Adrenal gland (tissue), 12 donors: ENCODE results near the gene GATAD2B. TPM values are rescaled to one million over a fixed set of nuclear protein-coding genes. Genes with fewer than 3 reads are reported as not detected.

Experiments
- DNase-seq, 7 donors: peaks; one replicate each; pipeline ENCODE4 v3.0.0-alpha.2; 2019 to 2020
- H3K27ac ChIP-seq, 5 donors: fragments of 200-600 bp; sonication (generic) in 4 of 5; 1 replicate in 3 of 5; 2 replicates in 2 of 5; pipeline versions ENCODE4 v1.5.1 to v1.8.0; 2016 to 2020; ENCODE audit warnings: mild to moderate bottlenecking in 1 of 5
- H3K27me3 ChIP-seq: fragments of 200-600 bp; 2 replicates; pipeline ENCODE4 v1.8.0; 2021
- H3K36me3 ChIP-seq, 2 donors: fragments of 200-600 bp; replicated peaks in 1 of 2; 1 replicate in 1 of 2; 2 replicates in 1 of 2; pipeline versions ENCODE4 v1.5.1 to v1.8.0; 2018 to 2022
- H3K4me1 ChIP-seq, 2 donors: fragments of 200-600 bp; replicated peaks in 1 of 2; 1 replicate in 1 of 2; 2 replicates in 1 of 2; pipeline versions ENCODE4 v1.5.1 to v1.8.0; 2018 to 2021
- H3K4me3 ChIP-seq, 4 donors: fragments of 200-600 bp; sonication (generic) in 3 of 4; one replicate each; pipeline ENCODE4 v1.5.1; 2016 to 2018
- H3K9me3 ChIP-seq, 3 donors: fragments of 200-600 bp; sonication (generic) in 1 of 3; replicated peaks in 1 of 3; 1 replicate in 2 of 3; 2 replicates in 1 of 3; pipeline versions ENCODE4 v1.5.1 to v1.8.0; 2016 to 2021
- CTCF ChIP-seq, 6 experiments: fragments of 450-650 bp in 4 of 6; fragments of 200-600 bp in 2 of 6; sonication (generic) in 1 of 6; IDR thresholded peaks; 1 replicate in 5 of 6; 2 replicates in 1 of 6; pipeline versions ENCODE4 v1.5.1 to v1.8.0; 2016 to 2021; ENCODE audit warnings: antibody characterized with exemption in 6 of 6, mild to moderate bottlenecking in 2 of 6, moderate library complexity in 1 of 6
- POLR2A ChIP-seq, 2 donors: fragments of 450-650 bp; IDR thresholded peaks; one replicate each; pipeline ENCODE4 v1.6.1; 2017; ENCODE audit warnings: antibody characterized with exemption in 2 of 2, mild to moderate bottlenecking in 2 of 2, moderate library complexity in 1 of 2
- WGBS, 4 donors: extraction: QIAGEN DNeasy Blood & Tissue Kit in 2 of 4; methylation state at CpG; one replicate each; pipeline versions ENCODE4 v1.1.5 to v1.1.7; 2013 to 2017; 5-methylcytosine and 5-hydroxymethylcytosine counted together
- intact Hi-C, 2 donors: fragments of 100-400 bp; cut with DNase I; formaldehyde crosslinking; loops; one replicate each; pipeline versions ENCODE4 v1.14.1 to v1.15.0; 2022 to 2023
- polyA plus RNA-seq, 3 donors: library from polyadenylated mRNA; stranded (reverse); fragments of 200-250 nt in 2 of 3; fragments of 350-450 nt in 1 of 3; fragmentation: Illumina TruSeq in 1 of 3; extraction: RNeasy Lipid Tissue Mini Kit (QIAGEN cat#74804) in 1 of 3; gene quantifications; one replicate each; pipeline ENCODE4 v1.2.3, GENCODE V29; 2013 to 2014
- total RNA-seq, 9 donors: library from RNA; depleted of rRNA in 4 of 9; stranded (reverse); fragments of >200 nt in 4 of 9; fragments of 120-200 nt in 1 of 9; fragmentation: NEBNext Ultra II Directional in 1 of 9; extraction: Animal tissue kit (Norgen Biotek cat#: 25700) in 1 of 9; gene quantifications; one replicate each; pipeline versions ENCODE4 v1.1.0 to v1.2.4, GENCODE V29; 2013 to 2023
- donor health status: healthy with polysubstance abuse.
- donor health status: Bipolar disorder and iron deficiency.
- donor health status: DM: yes; HTN: yes; CAD: no.
- donor health status: DM: no; HTN: no; CAD: no.
- donor health status: DM: no; HTN: no; CAD: no.
- donor health status: DM: yes; HTN: yes; CAD: no.

Gene GATAD2B
- total and polyA plus RNA-seq, 12 donors: 3.0 to 43.3 (median 16.6) TPM

- Histone ChIP-seq H3K4me3 (peak overlapping the region in 1 of 4 donors; percentile 81), H3K36me3 (peaks cover 0 to 18% of the 10 kb centered on the region in 2 donors), H3K4me1 (peaks cover 35 to 61% of the 10 kb centered on the region in 2 donors), H3K27me3 (no peaks in the 10 kb centered on the region), H3K27ac (peak overlapping the region in 3 of 5 donors; percentile 46 to 92 (median 58)), H3K9me3 (no peaks in the 10 kb centered on the region)
- TF ChIP-seq POLR2A (IDR thresholded peaks at IDR 0.05) (no peak), CTCF (IDR thresholded peaks at IDR 0.05) (no peak)
- 52 to 74% (median 66%) methylated on average over 3 of the region's 3 CpGs for WGBS, 4 donors
- no peak for DNase-seq
- intact Hi-C loops: no loop called here
These were observed 36.7 kb upstream of the GATAD2B start for GRCh38 chr1:153959454-153959853.

- intact Hi-C loops: no loop called here
- Histone ChIP-seq H3K4me1 (peaks cover 31 to 55% of the 10 kb centered on the region in 2 donors), H3K27ac (peak overlapping the region in 3 of 5 donors; percentile 46 to 92 (median 58)), H3K36me3 (peaks cover 0 to 18% of the 10 kb centered on the region in 2 donors), H3K27me3 (no peaks in the 10 kb centered on the region), H3K9me3 (no peaks in the 10 kb centered on the region), H3K4me3 (peak overlapping the region in 1 of 4 donors; percentile 81)
- DNase-seq: peak in 1 of 7 donors; percentile 48
- 16 to 22% (median 20%) methylated on average over 4 of the region's 4 CpGs for WGBS, 4 donors
- TF ChIP-seq CTCF (IDR thresholded peaks at IDR 0.05) (no peak), POLR2A (IDR thresholded peaks at IDR 0.05) (no peak)
These were observed 36.1 kb upstream of the GATAD2B start for GRCh38 chr1:153958961-153959260.

- H3K9me3 ChIP-seq: no peaks in the 10 kb centered on the region
These were observed 35.6 kb upstream of the GATAD2B start, which contains the start of gene CRTC2 for GRCh38 chr1:153958111-153958960. TSS of gene CRTC2 (minus strand) at chr1:153958612. CDS start at chr1:153958497, 115 bp downstream.

More at GRCh38 chr1:153958111-153958960, 35.6 kb upstream of the GATAD2B start, which contains the start of gene CRTC2:
- Histone ChIP-seq H3K4me3 (peak within 1 kb of the TSS; percentile 66 to 92 (median 83)), H3K27me3 (no peaks in the 10 kb centered on the region), H3K36me3 (peaks cover 0 to 22% of the 10 kb centered on the region in 2 donors), H3K27ac (peak within 1 kb of the TSS; percentile 78 to 93 (median 82)), H3K4me1 (peaks cover 28 to 53% of the 10 kb centered on the region in 2 donors)
- intact Hi-C loops: no loop called here
- 0 to 1% (median 1%) methylated on average over 36 to 74 of the region's 75 CpGs for WGBS, 4 donors
- TF ChIP-seq CTCF (IDR thresholded peaks at IDR 0.05): no peak
- peak; percentile 45 to 79 for TF ChIP-seq POLR2A (IDR thresholded peaks at IDR 0.05)
- DNase-seq: peak; percentile 98 to 100 (median 99)
